GM18873 (cell line): ENCODE results near the gene RBM34.
"Not testable (repeated sequence)": the region's sequence is repeated elsewhere in the genome, so short reads cannot be mapped to it uniquely, and the experiment has no call there.

ENCODE experiments used
- ATAC-seq: cut with Tn5 transposase; IDR thresholded peaks from one replicate; pipeline ENCODE4 v1.9.1; 2021; ENCODE audit warnings: mild to moderate bottlenecking, moderate library complexity, moderate number of reproducible peaks; ENCODE audit not compliant: unreplicated experiment, low FRiP score

The RBM34 gene

GRCh38 chr1:235122348-235122747 is 38.7 kb downstream of the RBM34 start:
- no peak for ATAC-seq

DNA sequence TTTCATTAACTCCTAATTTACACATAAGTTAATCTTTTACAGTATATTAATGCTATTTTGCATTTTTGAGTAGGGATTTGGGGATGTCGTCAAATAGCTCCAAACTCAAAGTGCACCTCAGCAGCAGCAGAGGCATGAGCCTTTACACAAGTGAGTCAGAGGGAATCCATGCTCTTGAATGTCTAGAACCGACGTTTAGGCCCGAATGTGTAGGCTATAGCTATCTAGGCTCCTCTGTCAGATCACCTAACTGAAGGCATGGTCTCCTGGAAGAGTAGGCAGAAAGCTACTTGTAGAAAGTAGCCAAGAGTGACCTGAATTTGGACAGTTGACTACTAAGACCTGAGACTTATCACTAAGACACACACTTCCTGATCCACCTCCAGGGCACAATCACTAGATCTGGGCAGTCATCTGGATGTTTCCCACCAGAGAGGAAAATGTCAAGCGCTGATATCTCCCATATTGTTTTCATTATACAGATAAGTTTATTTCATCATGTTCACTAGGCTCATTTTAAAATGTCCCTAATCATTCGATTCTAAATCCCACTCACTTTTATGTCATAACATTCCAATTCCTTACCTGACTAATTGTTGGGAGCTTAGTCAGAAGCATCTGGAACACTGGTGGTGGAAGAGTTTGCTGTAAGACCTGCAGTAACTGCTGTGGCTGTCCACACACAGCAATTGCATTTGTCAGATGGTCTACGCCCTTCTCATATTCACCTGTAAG is 47.7 kb downstream of the RBM34 start:
- ATAC-seq: no peak

- ATAC-seq: no peak
Measured at GRCh38 chr1:235112297-235113182, 48.5 kb downstream of the RBM34 start.

DNA sequence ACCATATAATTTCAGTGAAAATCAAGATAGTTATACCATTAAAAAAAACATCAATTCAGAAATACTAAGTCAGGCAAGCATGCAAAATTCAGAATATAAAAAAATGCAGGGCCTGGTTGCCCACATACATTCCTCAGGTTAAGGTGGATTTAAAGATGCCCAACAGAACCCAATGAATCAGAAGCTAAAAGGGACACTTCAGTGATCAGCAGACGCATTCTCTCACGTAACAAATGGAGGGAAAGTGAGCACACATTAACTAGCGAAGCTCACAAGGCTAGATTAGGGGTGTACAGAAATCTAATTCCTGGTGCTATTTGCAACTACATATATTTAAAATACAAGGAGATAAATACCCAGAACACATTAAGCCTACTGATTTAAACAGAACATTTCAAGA is 49.9 kb downstream of the RBM34 start:
- no peak for ATAC-seq

DNA sequence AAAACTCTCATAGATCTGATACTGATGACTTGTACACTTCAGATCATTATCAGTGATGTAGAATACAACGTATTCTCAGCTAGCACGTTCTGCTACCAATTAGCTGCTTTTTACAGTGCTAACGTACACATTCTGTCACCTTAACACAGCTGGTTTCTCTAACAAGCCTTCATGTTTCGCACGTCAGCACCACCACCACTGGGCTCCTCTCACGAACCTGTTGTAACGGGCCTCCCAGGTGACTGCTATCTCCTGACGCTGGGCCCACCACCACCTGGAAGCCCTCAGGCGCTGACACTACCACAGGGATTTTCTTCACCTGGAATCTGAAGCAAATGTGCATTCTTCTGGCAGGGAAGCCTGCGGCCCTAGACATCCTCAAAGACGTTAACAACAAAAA is 52.2 kb downstream of the RBM34 start:
- ATAC-seq: no peak

DNA sequence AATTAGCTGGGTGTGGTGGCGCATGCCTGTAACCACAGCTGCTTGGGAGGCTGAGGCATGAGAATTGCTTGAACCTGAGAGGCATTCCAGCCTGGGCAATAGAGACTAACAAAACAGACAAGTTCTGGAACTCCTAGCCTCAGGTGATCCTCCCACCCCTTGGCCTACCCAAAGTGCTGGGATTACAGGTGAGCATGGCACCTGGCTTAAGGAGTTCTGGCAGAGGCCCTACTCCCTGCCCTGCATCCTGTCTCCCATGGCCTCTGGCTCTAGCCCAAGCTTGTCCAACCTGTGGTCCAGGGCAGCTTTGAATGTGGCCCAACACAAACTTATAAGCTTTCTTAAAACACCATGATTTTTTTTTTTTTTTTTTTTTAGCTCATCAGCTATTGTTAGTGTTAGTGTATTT is 52.9 kb downstream of the RBM34 start:
- no peak for ATAC-seq

GRCh38 chr1:235107368-235108184 is 53.5 kb downstream of the RBM34 start:
- ATAC-seq: no peak

GRCh38 chr1:235106457-235106856 is 54.6 kb downstream of the RBM34 start:
- ATAC-seq: no peak

DNA sequence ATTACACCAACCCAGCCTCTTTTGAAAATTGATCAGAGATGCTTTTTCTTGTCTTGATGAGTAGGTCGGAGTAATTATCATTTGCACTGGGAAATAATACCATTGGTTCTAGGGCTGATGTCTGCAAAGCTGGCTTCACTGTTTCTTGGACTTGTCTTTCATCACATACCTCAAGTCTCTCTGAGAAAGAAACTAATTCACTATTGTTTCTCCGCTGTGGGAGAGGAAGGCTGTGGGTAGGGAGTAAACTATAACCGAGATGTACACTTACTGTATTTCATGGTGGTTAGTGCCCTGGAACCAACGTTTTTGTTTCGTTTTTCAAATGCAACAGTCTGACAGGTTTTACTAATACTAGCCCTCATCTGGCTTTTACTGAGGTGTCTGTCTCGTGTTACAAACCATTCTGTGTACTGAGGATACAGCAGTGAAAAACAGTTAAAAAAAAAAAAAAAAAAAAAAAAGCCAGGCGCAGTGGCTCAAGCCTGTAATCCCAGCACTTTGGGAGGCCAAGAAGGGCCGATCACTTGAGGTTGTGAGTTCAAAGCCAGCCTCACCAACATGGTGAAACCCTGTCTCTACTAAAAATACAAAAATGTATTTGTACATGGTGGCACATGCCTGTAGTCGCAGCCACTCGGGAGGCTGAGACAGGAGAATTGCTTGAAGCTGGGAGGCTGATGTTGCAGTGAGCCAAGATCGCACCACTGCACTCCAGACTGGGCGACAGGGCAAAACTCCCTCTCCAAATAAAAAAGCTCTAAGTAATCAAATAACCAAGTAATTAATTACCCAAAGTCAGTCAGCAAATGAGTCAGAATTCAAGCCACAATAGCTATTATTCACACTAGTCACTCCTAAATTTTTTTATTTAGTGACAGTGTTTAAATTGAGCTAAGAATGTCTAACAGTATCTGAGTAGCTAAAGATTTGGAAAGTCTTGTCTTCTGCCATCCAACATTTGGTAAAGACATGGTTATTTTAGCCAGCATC is 55.7 kb downstream of the RBM34 start:
- ATAC-seq: peak; percentile 85

GRCh38 chr1:235102993-235103411 is 58.0 kb downstream of the RBM34 start:
- ATAC-seq: no peak

- ATAC-seq: no peak
Measured at GRCh38 chr1:235102259-235102582, 58.8 kb downstream of the RBM34 start.

GRCh38 chr1:235101558-235102258 is 59.3 kb downstream of the RBM34 start:
- no peak for ATAC-seq

- no peak for ATAC-seq
Measured at GRCh38 chr1:235100194-235100772, 60.8 kb downstream of the RBM34 start.

DNA sequence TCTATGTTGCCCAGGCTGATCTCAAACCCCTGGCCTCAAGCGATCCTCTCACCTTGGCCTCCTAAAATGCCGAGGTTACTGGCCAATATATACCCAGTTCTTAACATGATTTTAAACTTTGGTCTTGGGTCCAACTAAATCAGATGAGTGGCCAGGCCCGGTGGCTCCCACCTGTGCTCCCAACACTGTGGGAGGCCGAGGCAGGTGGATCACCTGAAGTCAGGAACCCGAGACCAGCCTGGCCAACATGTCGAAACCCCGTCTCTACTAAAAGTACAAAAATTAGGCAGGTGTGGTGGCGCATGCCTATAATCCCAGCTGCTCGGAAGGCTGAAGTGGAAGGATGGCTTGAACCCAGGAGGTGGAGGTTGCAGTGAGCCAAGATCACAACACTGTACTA is 62.1 kb downstream of the RBM34 start:
- no peak for ATAC-seq

DNA sequence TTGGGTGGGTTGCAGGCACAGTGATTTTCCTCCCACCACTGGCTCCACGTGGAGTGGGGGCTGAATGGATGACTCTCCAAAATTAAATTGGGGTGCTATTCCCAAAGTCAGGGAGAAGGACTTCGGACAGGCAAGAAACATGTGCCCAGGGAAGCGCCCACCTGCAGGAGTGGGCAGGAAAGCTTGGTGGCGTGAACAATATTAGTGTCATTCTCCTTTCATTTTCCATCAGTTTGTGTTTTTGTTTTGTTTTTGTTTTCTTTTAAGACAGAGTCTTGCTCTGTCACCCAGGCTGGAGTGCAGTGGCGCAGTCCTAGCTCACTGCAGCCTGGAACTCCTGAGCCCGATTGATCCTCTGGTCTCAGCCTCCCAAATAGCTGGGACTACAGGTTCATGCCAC is 62.5 kb downstream of the RBM34 start:
- no peak for ATAC-seq

- not testable (repeated sequence) for ATAC-seq
Measured at GRCh38 chr1:235097501-235097900, 63.5 kb downstream of the RBM34 start.

GRCh38 chr1:235095938-235096562 is 65.0 kb downstream of the RBM34 start:
- no peak for ATAC-seq
